GM18861 (cell line): ENCODE measurements around the gene DNTT.
A peak's percentile ranks its signal among the peaks of the same experiment; 100 is the strongest.

Source experiments
- ATAC-seq: cut with Tn5 transposase; IDR thresholded peaks from one replicate; pipeline ENCODE4 v1.9.1; 2021; ENCODE audit not compliant: unreplicated experiment

Gene DNTT

GRCh38 chr10:96304230-96304629 is at the start of gene DNTT:
Gene DNTT, plus strand, starts transcription at chr10:96304434. Its CDS starts 64 bp downstream, at chr10:96304498.
- ATAC-seq, result no peak

DNA sequence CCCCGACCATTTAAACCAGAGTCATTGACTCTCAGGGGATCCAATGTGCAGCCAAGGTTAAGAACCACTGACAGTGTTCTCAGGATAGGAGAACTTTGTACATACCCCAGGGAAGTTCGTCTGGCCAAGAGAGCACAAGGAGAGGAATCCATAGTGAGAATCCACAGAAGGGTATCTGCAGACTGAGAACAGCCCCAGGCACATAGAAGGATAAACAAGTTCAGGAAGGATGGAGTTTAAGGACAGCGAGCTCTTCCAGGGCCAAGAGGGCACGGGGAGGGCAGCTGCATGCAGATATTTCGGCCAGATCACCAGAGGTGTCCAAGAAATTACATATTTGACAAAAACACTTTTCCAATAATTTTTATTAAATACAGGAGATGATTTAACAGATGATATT is 49.3 kb upstream of the DNTT start:
- ATAC-seq, result no peak

GRCh38 chr10:96255549-96256333 is 48.5 kb upstream of the DNTT start:
- no peak for ATAC-seq

GRCh38 chr10:96257944-96258343 is 46.3 kb upstream of the DNTT start:
- ATAC-seq, result no peak

DNA sequence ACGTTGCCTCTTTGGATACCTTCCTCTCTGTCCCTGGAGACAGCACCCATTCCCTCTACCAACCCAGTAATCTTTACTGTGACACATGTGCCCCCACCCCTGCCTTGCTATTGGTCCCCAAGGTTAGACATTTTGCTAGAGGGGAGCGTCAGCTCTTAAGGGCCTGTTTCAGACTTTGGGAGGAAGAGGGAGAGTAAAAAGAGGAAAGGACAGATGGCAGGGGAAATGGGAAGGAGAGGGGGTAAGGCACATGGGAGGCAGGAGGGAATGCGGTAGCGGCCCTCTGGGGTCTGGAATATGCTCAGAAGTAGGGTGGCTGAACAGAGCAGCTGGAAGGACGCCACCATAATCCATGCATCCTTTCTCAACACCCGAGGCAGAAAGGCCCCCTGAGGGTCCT is 45.1 kb upstream of the DNTT start:
- ATAC-seq, result no peak

DNA sequence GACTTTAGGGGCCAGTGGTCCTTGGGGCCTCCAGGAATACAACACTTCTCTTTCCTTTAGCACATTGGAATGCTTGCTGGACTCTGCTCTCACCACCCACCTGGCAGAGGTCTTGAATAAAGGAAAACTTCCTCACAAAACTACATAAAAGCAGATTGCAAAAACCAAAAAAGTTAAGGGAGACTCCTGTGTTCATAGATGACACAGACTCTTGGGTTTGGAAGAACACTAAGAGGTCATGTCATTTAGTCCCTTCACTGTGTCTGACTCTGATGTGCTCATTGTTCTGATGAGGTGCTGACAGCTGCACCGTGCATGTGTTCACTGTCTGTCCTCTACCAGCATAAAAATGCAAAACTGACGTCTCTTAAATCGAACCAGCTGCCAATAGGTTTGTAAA is 44.2 kb upstream of the DNTT start:
- ATAC-seq, result no peak

DNA sequence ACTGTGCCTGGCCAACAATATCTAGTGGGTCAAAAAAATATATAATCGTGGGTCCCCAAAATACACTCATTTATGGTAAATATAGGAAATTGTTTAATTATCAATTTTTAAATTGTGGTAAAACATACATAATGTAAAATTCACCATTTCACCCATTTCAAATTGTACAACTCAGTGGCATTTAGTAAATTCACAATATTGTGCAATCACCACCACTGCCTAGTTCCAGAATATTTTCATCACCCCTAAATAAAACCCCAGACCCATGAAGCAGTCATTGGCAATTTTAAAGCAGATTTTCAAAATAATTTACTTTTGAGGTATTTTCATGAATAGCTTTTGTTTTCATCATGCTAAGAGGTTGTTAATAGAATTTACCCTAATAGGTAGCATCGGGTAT is 43.1 kb upstream of the DNTT start:
- no peak for ATAC-seq

- no peak for ATAC-seq
These were observed 42.3 kb upstream of the DNTT start for GRCh38 chr10:96261930-96262329.

- ATAC-seq, result no peak
These were observed 41.1 kb upstream of the DNTT start for GRCh38 chr10:96263176-96263575.

DNA sequence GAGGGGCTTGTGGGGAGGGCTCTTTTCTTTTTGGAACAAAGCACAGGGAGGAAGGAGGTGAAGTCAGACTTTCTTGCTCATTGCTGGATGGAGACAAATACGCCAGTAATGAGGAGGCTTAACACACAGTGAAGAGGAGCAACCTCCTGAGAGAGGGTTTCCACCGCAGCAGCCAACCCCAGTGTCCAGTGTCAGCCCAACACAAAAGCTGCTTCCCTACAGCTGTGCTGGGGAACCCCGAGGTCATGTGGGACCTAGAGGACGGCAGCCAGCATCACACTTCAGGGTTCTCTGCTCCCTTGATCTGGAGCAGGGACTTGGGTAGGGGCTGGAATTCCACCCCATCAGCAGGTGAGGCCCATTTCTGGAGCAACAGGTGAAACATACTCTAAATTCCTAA is 40.6 kb upstream of the DNTT start:
- ATAC-seq, result no peak

- no peak for ATAC-seq
These were observed 39.3 kb upstream of the DNTT start for GRCh38 chr10:96264938-96265337.

DNA sequence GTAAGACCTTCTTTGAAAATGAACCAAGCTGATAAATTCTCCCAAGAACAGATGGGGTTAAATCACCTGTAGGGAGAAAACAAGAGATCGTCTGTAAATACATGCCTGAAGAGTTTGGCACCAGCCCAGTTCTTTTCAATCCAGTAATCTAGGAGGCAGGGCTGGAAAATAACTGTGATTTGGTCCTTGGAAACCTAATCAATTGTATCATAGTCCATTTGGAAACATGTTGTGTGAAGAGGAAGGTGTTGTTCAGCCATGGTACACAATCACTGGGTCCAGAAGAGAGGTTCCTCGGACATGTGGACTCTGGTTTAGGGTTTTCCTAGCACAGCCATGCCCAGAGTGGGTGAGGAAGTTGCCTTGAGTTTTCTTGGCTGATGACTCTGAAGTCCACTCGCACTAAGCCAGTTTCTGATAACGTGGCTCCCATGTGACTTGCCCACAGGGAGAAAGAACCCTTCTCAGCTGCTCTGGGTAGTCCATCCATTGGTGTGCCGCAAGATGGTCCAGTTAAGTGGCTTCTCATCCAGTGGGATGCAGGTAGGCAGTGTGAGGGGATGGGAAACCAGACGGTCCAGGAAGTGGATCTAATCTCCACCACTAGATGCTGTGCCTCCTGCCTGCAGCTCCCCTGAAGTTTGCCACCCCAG is 38.0 kb upstream of the DNTT start:
- ATAC-seq, result no peak

DNA sequence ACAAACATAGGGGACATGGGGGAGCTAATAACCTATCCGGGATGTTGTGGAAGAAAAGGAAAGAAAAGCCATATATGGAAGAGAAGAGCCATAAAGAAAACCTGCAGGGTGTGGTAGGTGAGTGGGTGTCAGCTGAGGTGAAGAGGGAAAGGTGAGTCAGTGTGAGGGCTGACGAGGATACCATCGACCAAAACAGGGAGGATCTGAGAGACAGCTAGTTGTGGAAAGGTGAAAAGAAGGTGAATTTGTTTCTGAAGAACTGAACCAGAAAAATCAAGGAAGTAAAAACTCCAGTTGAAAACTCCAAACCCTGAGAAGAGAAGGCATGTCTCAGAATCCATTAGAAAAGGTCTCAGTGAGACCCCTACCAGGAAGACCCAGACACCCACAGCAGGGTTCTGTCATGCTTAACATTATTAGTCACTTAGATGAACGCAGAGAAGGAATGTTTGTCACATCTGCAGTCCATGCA is 37.0 kb upstream of the DNTT start:
- ATAC-seq, result no peak

GRCh38 chr10:96268341-96268909 is 35.8 kb upstream of the DNTT start:
- ATAC-seq, result no peak

- ATAC-seq, result no peak
These were observed 34.6 kb upstream of the DNTT start for GRCh38 chr10:96269438-96270300.

GRCh38 chr10:96270571-96270970 is 33.7 kb upstream of the DNTT start:
- no peak for ATAC-seq

DNA sequence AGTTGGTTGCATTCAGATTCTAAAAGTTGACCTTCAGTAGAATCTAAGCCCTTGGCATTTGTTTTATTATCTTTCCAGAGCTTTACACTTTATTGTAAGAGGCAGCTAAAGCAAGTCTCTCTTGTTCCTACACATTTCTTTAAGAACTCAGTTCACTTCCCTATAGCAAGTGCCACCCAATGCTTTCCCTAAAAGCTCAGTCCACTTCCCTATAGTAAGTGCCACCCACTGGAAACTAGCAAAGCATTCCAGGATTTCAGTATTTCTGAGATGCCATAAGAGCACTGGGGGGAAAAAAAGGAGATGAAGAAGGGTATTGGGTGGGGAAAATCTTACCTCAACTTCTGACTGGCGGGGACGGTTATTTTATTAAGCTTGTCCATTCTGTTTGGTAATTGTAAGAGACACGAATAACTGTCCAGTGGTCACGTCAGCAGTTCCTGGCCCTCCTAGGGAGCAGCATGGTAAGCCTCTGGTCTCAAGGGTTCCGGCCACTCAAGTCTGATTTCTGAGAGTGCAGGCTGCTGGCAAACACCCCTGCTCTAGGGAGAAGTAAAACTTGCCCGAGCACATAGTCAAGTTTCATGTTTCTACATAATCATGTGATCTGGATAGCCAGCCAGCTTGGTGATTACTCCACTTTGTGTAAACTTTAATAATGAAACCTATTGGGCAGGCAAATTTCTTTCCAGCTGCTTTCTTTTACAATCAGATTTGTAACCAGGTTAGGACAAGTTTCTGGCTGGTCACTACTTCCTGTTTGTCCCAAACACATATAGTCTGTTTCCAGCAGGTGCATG is 33.0 kb upstream of the DNTT start, which contains the start of gene BLNK:
Gene BLNK, minus strand, starts transcription at position 554 of the 800 bp plus-strand sequence. Its CDS starts 171 bp downstream, at position 383.
- ATAC-seq, result peak; percentile 64

DNA sequence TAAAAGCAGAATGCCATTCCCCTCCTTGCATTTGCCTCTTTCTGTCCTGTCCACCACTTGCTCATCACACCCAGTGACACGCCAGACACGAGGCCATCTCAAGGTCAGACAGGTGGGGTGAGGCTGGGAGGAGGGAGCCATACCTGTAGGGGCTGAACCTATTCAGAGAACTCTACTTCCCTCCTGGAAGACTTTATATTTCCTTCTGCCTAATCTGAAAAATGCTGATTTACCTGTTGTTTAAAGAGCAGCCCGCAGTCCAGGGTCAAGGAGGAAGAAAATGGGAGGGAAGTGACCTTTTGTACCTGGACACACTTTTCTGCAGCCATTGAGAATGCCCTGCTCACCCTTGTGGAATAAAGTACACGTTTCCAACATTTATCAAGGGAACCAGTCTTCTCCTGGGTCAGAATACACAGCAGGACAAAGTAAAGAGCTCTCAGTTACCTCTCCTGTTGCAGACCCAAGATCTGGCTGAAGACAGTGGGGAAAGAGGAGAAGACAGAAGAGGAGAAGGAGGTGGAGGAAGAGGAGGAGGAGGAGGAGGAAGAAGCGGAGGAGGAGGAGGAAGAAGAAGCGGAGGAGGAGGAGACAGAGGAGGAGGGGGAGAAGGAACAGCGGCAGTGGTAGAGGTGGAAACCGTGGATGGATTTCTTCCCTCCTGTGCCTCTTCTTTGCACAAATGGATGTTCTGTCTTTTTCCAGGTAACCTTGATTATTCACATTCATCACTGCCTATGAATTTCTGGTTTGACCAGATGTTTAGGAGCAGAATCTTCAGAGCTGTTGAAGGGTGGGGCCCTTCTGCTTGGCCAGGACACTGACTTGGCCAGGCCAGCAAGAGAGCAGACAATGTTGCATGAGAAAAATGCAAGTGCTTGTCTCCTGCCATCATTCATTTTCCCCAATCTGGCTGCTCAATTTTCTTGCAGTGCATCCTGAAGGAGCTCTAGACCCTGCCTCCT is 31.6 kb upstream of the DNTT start:
- no peak for ATAC-seq
